Measurements from ENCODE around the gene COPZ1.
"Not testable (repeated sequence)": the region's sequence is repeated elsewhere in the genome, so short reads cannot be mapped to it uniquely, and the experiment has no call there.

The COPZ1 gene

DNA sequence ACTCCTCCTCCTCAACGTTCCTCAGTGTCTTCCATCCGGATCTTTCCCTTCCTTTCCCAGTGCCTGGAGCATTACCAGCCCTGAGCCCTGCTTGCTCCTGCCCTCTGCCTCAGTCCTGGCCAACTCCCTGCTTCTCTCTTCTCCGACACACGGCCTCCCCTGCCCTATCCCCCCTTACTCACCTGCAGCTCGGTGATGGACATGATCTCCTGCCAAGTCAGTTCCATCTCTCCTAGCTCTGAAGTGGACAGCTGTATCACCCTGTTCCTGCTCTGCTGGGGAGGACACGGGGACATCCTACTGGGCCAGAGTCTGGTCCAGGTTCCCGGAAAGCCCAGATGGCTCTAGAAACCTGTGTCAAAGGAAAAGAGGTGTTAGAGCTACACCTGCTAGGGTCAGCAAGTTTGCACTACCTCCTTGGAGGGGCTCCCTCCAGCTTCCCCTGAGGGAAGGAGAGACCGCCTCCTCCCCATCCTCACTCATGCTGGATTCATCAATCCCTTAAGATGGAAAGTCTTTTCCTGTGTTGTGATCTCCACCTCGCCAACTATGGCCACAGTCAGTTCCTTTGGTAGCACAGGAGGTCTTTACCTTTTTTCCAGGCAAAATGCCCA lies 29.9 kb upstream of the COPZ1 start:
- DNase-seq = no peak

DNA sequence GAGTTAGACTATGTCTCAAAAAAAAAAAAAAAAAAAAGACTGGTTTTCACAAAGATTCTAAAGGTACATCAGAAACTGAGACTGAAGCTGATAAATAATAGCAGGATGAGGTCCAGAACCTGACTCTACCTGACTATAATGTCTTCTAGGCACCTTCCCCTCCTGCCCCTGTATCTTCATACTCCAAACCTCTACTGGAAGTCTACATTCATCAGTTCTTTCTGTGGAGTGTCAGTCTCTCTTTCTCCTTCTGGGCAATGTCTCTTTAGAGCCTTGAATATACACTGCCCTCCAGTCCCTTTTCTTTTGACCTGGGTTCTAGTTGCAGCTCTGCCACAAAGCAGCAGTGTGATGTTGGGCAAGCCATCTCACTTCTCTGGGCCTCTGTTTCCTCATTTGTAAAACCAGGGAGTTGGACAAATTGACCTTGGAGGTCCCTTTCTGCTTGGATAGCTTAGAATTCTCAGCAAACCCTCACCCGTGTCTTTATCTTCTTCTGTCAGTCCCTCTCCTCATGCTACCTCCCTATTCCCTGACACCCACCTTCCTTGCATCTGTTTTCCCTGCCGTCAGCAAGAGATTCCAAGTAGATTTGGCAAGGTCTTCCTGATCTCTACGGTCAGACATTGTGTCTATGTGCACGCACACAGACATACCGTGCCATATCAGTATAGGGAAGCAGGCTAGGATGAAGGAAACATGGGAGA lies 28.4 kb upstream of the COPZ1 start:
- no peak for DNase-seq

DNA sequence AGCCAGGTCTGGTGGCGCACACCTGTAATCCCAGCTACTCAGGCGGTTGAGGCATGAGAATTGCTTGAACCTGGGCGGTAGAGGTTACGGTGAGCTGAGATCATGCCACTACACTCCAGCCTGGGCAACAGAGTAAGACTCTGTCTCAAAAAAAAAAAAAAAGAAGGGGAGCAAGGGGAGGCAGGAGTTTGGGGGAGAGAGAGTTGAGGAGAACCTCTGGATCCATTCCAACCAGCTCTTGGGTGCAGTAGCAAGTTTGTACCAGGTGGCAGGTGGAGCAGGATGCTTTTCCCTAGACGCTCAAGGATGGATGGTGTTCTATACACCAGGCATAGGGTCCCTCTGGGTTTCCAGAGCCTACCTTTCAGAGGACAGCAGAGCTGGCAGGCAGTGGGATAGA lies 26.0 kb upstream of the COPZ1 start:
- DNase-seq = no peak

DNA sequence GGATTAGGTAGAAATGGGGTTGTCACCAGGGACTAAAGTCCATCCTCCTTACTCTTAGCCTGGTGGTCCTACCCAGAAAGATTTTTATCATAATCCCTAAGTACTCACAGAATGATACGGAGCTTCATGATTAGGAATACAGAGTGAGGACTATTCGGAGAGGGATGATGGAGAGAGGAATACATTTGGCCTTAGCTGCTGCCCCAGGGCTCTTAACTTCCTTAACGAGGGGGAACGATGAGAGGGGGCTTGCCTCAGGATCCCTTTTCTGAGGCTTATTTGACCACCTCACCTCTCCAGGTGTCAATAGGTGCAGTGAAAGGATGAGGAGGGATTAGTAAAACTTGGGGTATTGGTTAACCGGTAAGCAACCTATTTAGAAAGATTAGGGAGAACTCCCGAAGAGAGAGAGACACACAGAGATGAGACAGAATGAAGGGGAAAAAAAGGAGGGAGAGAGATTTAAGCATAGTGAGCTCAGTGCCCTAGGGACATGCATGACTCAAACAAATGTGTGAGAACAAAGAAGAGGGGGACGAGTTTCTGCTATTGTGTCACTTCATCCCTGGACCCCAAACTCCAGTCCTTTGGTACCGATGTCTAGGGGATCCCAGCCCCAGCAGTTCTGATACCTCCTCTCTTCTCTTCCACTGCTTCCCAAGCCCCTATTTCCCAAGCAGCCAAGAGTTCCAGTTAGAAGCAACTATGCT lies 25.3 kb upstream of the COPZ1 start:
- no peak for DNase-seq

DNA sequence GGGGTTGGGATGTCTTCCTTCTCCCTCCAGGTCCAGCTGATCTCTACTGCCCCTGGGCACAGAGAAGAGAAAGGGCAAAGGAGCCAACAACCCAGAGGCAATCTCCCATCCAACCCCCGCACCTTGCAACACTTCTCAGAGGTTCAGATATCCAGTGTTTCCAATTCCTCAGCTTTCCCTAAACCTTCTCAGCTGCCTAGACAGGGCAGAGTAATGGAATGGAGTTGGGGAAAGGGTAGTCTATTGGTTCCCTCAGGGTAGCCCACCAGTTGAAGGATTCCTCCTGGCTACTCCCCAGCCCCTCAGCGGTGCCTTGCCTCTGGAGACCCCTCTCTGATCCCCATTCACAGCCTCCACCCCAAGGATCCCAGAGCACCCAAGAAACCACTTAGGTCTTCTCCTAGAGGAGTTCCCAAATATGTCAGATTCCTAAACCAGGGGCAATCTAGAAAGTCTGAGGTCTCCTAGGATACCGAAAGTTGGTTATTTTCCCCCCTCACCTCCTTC lies 24.7 kb upstream of the COPZ1 start:
- DNase-seq = no peak

DNA sequence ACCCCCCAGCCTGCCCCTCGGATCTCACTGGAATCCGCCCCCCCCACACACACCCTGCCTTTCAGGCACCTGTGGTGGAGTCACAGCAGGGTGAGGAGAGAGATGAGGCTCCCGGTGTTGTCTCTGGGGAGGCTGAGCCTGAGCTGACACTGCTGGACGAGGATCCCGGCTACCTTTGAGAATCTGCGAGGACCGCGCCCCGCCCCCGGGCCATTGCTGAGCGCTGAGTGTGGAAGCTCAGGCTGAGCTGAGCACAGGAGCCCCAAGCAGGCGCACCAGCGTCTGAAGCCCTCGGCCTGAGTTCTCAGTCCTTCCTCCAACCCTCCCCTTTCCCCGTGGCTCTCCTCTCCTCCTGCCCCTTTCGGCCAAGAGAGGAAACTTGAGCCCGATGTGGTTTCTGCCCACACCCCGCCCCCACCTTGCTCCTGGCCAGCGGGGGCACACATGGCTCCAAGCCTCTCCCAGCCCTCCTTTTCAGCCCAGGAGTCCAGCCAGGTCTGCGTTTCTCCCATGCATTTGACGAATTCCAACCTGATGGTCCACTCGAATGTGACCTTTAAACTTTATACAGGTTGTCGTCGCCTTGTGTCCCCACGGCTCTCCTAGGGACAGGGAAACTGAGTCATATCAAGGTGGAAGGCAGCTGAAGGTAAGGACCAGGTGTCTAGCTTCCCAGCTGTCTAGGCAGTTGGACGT lies 24.1 kb upstream of the COPZ1 start, which contains the start of gene NFE2:
Gene NFE2, minus strand, starts transcription at position 284 of the 696 bp plus-strand sequence. CDS start 5,767 bp downstream, outside the sequence.
- DNase-seq = no peak

DNA sequence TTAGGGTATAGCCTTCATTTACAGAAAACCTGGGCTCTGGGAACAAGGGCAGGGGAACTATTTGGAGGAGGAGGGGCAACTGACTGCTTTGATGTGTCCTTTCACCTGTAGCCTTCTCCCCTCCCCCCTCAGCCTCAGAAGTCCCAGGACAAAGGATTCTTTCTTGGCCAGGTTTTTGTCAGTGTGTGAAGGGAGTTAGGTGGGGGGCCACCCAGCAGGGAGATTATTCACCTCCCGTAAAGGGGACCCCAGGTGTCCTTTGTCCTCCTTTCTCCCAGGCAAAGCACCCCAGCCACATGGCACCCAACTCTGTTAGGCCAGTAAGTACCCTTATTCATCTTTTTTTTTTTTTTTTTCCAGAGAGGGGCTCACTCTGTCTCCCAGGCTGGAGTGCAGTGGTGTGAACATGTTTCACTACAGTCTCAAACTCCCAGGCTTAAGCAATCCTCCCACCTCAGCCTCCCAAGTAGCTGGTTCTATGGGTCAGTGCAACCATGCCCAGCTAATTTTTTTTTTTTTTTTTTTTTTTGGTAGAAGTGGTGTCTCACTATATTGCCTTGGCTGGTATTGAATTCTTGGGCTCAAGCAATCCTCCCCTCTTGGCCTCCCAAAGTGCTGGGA lies 23.4 kb upstream of the COPZ1 start:
- no peak for DNase-seq

DNA sequence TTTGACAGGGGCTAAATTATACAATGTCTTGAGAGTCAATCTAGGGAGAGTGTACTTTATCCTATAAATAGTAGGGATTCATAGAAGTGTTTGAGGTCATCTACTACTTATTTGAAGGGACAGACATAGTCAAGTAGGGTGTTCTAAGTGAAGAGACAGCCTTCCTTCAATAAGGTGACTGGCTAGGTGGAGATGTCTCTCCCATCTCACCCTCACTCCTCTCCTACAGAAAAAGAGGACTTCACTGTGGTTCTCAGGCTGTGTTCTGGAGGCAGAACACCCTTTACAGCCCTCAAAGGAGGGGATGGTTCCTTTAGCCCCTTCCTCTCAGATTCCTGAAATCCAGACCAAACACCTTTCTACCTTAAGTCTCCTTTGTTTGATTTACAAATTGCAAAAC lies 21.3 kb upstream of the COPZ1 start:
- DNase-seq = no peak

DNA sequence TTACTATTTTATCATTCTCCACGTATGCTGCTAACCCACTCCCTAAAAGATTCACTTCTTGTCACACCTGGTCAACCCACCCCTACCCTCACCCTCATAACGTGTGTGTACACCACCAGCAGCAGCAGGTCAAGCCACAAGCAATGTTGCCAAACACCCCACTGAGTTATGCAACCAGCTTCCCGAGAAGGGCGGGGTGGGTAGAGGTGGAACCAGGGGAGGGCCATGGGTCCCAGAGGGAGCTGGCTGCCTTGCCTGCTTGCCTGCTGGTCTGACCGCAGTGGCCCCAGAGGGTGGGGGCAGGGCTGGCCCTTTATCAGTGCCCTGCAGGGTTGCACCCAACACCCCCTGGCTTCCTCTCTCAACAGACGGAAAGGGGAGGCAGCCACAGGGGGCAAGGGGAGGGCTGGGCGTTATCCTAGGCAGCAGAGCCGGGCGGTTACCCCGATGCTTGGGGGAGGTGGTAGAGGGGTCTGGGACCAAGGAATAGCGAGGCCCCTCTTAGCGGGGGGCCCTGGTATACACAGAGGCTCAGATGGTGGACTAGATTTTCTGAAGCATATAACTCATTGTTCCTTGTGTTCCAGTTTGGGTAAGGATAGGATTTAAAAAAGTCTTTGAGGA lies 20.6 kb upstream of the COPZ1 start:
- DNase-seq = no peak

DNA sequence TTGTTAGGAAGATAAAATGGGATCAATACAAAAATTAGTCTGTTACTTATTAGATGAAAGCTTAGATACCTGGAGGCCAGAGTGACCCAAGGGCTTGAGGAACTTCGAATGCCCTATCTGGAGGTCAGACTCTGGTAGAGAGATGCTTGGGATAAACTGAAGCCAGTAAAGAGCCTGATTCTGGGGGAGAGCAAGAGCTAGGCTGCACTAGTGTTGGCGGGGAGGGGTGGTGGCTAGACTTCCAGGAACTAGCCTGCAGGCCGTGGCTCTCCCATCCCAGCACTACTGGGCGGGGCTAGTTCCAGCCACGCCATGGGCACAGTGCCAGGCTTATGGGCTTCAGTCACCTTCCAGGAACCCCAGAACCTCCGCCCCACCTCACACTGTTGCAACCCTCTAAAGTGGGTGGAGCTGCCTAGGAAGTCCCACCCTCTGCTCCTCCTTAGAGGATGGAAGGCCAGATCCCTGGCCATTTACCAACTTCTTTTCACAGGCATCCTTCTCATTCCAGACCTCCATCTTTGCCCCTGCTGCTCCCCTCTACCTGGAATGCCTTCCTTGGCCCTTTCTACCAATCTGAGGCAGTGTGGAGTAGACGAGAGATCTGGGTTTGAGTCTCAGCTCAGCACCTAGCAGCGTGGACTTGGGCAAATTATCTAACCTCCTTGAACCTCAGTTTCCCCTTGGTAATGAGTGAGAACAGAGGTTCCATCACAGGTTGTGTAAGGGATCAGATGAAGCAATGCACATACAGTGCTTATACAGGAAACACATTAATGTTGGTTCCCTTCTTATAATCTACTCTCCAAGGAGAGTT lies 17.8 kb upstream of the COPZ1 start:
- no peak for DNase-seq

DNA sequence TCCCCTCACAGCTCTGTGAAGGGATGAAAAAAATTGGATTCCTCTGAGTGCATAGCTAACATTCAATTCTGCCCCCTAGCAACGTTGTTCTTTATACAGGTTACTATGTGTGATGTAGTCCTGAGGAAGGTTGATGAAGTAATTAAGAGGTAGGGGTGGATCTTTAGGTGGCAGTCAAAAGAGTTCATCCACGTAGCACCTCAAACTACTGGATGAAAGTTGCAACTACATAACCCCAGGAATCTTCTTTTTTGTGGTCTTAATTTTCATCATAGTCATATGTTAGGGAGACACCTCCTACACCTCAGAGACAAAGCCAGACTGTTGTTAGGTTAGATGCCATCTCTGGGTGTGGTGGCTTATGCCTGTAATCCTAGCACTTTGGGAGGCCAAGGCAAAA lies 13.9 kb upstream of the COPZ1 start:
- DNase-seq = no peak

DNA sequence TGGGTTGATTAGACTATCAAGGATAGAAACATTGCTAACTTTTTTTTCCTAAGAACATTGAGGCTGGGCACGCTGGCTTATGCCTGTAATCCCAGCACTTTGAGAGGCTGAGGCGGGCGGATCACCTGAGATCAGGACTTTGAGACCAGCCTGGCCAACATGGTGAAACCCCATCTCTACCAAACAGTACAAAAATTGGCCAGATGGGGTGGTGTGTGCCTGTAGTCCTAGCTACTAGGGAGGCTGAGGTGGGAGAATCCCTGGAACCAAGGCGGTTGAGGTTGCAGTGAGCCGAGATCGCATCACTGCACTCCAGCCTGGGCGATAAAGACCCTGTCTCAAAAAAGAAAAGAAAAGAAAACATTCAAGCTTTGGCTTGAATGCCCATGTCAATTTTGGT lies 12.6 kb upstream of the COPZ1 start:
- DNase-seq = not testable (repeated sequence)

DNA sequence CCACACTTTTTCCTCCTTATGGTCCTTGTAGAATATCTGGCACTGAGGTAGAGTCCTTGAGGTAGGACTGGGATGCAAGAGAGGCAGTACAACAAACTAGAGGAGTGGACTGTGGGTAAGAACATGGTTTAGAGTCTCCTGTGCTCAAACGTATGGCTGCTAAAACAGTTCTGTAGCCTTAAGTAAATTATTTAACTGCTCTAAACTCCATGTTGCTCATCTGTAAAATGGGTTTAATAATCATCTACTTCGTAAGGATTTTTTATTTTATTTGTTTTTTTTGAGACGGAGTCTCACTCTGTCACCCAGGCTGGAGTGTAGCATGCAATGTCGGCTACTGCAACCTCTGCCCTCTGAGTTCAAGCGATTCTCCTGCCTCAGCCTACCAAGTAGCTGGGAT lies 3.6 kb upstream of the COPZ1 start:
- no peak for DNase-seq

DNA sequence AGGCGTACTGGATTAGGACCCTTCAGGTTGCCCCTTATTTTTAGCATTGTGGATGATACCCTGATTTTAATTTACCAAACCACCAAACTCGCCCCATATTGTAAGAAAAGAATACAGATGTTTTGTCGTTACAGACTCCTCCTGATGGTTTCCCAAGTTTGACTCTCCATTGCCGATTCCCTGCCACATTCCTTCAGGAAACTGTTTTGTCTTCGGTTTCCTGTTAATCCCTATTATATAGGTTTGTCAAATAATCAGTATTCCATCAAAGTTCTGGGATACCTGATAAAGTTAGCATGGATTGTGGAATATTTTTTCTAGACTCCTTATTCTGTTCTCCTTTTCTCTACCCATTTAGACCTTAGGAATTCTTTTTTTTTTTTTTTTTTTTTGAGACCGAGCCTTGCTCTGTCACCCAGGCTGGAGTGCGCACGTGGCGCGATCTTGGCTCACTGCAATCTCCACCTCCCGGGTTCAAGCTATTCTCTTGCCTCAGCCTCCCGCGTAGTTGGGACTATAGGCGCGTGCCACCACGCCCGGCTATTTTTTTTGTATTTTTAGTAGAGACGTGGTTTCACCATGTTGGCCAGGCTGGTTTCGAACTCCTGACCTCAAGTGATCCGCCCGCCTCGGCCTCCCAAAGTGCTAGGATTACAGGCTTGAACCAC lies 645 bp downstream of the COPZ1 start:
- not testable (repeated sequence) for DNase-seq

DNA sequence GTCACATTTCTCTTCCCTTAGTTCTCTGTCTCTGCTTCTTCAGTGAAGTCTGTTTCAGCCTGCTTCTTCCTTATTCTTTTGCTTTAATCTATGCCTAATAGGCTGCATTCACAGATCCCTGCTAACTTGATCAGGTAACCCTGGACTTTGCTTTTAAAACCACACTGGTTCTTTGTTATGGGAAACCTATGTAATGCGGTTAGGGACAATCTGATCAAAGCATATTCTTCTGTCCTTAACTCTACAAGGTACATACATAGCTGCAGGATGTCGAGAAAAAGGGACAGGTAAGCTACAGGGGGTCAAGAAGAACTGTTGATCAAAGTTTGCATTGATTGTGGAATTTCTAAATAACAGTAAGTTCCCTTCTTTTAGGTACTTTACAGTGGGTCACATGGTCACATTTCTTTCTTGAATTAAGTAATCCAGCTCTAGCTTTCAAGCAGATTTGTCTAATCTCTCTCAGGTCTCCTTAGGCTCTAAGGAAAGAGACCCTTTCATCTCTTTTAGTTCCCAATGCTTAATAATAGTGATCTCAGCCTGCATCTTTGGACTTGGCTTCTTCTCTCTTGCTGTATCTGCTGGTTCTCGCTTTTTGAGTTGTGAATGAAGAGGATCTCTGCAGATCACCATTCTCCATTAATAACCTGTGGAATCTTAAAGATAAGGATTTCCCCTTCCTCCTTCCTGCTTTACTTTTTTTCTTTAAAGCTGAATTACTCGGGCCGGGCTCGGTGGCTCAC lies 3.8 kb downstream of the COPZ1 start:
- no peak for DNase-seq

DNA sequence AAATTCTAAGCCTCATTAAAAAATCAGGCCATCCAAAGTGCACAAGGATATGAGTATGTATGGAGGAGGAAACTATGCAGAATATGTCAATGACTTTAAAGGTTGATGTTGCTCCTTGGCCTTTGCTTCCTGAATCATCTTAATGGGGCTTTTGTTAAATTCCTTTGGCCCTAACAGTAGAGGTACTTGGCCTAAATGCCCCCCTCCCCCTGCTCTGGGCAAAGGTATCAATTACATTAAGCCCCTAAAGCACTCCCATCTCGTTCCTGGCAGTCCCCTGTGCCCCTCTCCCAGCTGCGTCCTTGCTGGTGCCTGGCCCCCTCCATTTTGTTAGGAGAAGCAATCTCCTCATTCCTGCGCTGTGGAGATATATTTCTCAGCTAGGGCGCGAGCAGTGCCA lies 4.8 kb downstream of the COPZ1 start:
- DNase-seq = no peak

DNA sequence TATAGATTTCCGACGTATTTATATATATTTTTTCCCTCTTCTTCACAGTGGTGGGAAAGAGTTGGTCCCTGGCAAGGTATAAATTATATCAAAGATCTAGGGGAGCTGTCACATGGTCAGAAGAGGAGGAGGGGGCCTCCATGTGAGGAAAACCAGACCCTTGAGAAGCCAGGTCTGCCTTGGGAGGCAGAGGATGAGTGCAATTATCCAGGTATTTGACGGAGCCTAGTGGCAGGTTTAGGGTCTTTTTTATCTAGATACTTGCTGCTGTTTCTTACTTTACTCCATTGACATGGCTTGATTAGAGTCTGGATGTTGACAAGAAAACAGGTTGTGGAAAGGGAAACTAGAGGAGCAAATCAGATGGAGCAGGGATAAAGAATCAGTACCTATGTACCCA lies 5.5 kb downstream of the COPZ1 start:
- DNase-seq = no peak

DNA sequence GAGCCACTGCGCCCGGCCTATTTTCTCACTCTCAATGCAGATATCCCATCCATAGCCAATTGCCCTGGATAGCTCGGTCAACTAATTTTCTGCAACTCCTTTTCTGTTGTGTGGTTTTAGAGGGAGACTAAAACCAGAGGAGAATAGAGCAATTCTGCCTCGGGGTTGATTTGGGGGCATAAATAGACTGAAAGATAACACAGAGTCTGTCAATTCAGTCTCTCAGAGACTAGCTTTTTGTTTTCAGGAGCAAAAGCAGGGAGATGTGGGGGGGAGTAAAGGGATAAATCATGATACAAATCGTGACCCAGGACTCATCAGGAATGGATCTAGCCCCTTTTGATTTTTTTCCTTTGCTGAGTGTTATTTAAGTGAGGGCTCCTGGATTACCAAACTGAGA lies 6.5 kb downstream of the COPZ1 start:
- DNase-seq = no peak

DNA sequence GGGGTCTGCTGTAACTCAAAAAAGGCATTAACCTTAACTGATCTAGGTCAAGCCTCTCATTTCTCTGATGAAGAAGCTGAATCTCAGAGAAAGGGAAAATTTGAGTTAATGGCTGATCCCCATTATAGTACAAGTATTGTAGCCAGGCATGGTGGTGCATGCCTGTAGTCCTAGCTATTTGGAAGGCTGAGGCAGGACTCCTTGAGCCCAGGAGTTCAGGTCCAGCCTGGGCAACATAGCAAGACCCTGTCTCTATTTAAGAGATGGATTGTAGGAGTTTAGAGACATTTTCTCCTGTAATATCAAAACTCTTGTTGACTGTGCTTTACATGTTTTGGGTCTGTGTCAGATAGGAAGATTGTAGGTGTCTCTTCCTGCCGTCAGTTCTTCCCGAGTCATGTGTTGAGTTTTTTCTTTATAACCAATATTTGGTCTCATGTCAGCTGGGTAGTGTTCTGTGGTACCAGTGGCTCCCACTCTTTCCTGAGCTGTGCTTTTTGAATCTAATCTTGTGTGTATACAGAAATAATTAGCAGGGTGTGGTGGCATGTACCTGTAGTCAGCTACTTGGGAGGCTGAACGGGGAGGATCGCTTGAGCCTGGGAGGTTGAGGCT lies 8.6 kb downstream of the COPZ1 start:
- no peak for DNase-seq

All from hippocampal formation (tissue), 2 donors.